Neural crest cell (in vitro differentiated cells): ENCODE results near the gene SEMA6C. TPM values are rescaled to one million over a fixed set of nuclear protein-coding genes. Genes with fewer than 3 reads are reported as not detected.
A peak's percentile ranks its signal among the peaks of the same experiment; 100 is the strongest.

Experiments used
- DNase-seq: peaks from one replicate; pipeline ENCODE4 v3.0.0; 2021; ENCODE audit warnings: low read depth, mixed read lengths, low spot score
- H3K27ac Mint-ChIP-seq: one replicate; pipeline ENCODE4 v1.8.0; 2021; ENCODE audit warnings: mild to moderate bottlenecking, mixed read lengths; ENCODE audit not compliant: unreplicated experiment
- H3K27me3 Mint-ChIP-seq: 2 replicates; pipeline ENCODE4 v1.8.0; 2021; ENCODE audit warnings: low read depth, mild to moderate bottlenecking, mixed read lengths
- H3K36me3 Mint-ChIP-seq: 2 replicates; pipeline ENCODE4 v1.8.0; 2021; ENCODE audit warnings: low read depth, mild to moderate bottlenecking, mixed read lengths
- H3K4me1 Mint-ChIP-seq: 2 replicates; pipeline ENCODE4 v1.8.0; 2021; ENCODE audit warnings: mixed read lengths
- H3K4me3 Mint-ChIP-seq: one replicate; pipeline ENCODE4 v1.8.0; 2021; ENCODE audit warnings: mild to moderate bottlenecking, mixed read lengths
- H3K9me3 Mint-ChIP-seq: 2 replicates; pipeline ENCODE4 v1.8.0; 2021; ENCODE audit warnings: mixed read lengths
- total RNA-seq: library from RNA; stranded (reverse); gene quantifications from 2 replicates; pipeline ENCODE4 v1.2.1, GENCODE V29; 2021
- TF ChIP-seq, protein P1 (sequence below): fragments of 200-600 bp; sonication (generic); conservative IDR thresholded peaks from 2 replicates; pipeline ENCODE4 v1.5.0; 2021; ENCODE audit warnings: antibody characterized with exemption, mild to moderate bottlenecking

Gene SEMA6C
- total RNA-seq, 1 donor from 2014 or later, result 30.7 TPM

DNA sequence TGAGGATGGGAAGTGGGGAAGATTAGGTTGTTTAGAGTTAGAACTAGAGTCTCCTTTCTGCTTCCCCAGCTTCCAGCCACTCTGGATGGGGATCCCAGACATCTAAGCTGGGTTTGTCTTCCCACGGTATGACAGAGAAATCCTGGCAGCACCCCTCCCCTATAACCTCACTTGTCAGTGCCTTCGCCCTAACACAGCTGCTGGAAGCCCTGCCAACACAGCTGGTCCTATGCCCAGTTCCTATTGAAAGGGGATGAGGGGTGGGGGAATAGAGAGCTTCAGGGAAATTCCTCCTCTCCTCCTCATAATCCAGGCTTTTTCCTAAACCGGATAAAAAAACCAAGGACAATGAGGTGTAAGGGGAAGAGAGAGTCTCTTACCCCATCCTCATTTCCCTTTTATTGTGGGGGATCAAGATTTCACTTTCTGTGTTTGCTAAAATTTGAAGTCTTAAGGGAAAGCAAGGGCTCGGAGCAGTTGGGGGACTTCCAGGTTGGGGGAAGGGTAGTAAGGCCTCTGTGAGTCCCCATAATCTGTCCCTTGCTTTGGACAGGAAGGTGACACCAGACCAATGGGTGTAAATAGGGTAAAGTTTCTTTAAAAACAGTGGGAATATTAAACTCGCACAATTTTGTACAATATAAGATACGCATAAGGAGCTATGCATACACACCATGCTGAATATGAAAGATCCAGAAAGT lies 28.8 kb upstream of the SEMA6C start:
- H3K4me1 Mint-ChIP-seq, result no peaks in the 10 kb centered on the region
- H3K9me3 Mint-ChIP-seq, result no peaks in the 10 kb centered on the region
- H3K4me3 Mint-ChIP-seq, result peak overlapping the region; percentile 13
- peaks cover 12% of the 10 kb centered on the region for H3K36me3 Mint-ChIP-seq
- no peak overlapping the region for H3K27ac Mint-ChIP-seq
- DNase-seq, result no peak
- H3K27me3 Mint-ChIP-seq, result no peaks in the 10 kb centered on the region
- TF ChIP-seq, protein P1, sequence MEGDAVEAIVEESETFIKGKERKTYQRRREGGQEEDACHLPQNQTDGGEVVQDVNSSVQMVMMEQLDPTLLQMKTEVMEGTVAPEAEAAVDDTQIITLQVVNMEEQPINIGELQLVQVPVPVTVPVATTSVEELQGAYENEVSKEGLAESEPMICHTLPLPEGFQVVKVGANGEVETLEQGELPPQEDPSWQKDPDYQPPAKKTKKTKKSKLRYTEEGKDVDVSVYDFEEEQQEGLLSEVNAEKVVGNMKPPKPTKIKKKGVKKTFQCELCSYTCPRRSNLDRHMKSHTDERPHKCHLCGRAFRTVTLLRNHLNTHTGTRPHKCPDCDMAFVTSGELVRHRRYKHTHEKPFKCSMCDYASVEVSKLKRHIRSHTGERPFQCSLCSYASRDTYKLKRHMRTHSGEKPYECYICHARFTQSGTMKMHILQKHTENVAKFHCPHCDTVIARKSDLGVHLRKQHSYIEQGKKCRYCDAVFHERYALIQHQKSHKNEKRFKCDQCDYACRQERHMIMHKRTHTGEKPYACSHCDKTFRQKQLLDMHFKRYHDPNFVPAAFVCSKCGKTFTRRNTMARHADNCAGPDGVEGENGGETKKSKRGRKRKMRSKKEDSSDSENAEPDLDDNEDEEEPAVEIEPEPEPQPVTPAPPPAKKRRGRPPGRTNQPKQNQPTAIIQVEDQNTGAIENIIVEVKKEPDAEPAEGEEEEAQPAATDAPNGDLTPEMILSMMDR, result no peak

DNA sequence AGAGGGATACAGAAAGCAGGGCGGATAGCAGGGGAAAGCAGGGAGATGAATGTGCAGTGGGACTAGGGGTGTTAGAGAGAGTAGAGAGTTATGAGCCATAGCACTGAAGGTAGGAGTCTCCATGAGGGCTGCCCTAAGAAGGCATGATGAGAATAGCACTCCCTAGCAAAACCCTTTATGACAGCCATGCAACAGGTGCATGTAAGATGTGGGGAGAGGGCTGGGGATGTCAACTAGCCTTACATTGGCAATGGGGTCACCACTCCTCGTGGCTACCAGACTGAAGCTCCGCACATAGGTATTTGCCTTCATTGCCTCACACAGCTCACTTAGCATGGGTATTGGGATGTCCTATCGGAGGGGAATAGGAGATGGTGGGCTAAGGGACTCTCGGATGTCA lies 24.8 kb upstream of the SEMA6C start:
- peaks cover 7% of the 10 kb centered on the region for H3K36me3 Mint-ChIP-seq
- TF ChIP-seq, protein P1, result no peak
- peak overlapping the region; percentile 13 for H3K4me3 Mint-ChIP-seq
- H3K27ac Mint-ChIP-seq, result no peak overlapping the region
- no peak for DNase-seq
- H3K9me3 Mint-ChIP-seq, result no peaks in the 10 kb centered on the region
- H3K27me3 Mint-ChIP-seq, result no peaks in the 10 kb centered on the region
- peaks cover 9% of the 10 kb centered on the region for H3K4me1 Mint-ChIP-seq

GRCh38 chr1:151167116-151167515 lies 20.7 kb upstream of the SEMA6C start:
- H3K27me3 Mint-ChIP-seq, result peaks cover 3% of the 10 kb centered on the region
- TF ChIP-seq, protein P1, result no peak
- H3K36me3 Mint-ChIP-seq, result peaks cover 6% of the 10 kb centered on the region
- peak overlapping the region; percentile 93 for H3K4me3 Mint-ChIP-seq
- H3K9me3 Mint-ChIP-seq, result no peaks in the 10 kb centered on the region
- no peak for DNase-seq
- no peak overlapping the region for H3K27ac Mint-ChIP-seq
- peaks cover 28% of the 10 kb centered on the region for H3K4me1 Mint-ChIP-seq

- H3K4me3 Mint-ChIP-seq, result peak overlapping the region; percentile 93
- H3K27me3 Mint-ChIP-seq, result peaks cover 3% of the 10 kb centered on the region
- H3K4me1 Mint-ChIP-seq, result peaks cover 28% of the 10 kb centered on the region
- H3K9me3 Mint-ChIP-seq, result no peaks in the 10 kb centered on the region
- H3K36me3 Mint-ChIP-seq, result peaks cover 6% of the 10 kb centered on the region
- DNase-seq, result no peak
- TF ChIP-seq, protein P1, result no peak
- H3K27ac Mint-ChIP-seq, result peak overlapping the region; percentile 94
Observed at GRCh38 chr1:151166505-151166956, 20.1 kb upstream of the SEMA6C start.

GRCh38 chr1:151165738-151166504 lies 19.5 kb upstream of the SEMA6C start, which contains the start of the genes LYSMD1 and SCNM1:
Gene LYSMD1 (minus strand): TSS chr1:151165902. CDS start chr1:151165258, 644 bp downstream.
Gene SCNM1 (plus strand): TSS chr1:151166144. CDS start chr1:151166153, 9 bp downstream.
- TF ChIP-seq, protein P1, result no peak
- Mint-ChIP-seq H3K4me3 (peak within 1 kb of the TSS; percentile 93), H3K27ac (peak within 1 kb of the TSS; percentile 94), H3K4me1 (peaks cover 28% of the 10 kb centered on the region), H3K36me3 (peaks cover 6% of the 10 kb centered on the region), H3K27me3 (peaks cover 3% of the 10 kb centered on the region), H3K9me3 (no peaks in the 10 kb centered on the region)
- DNase-seq, result peak; percentile 92
